ENCODE results near the gene CEP55.

The CEP55 gene

DNA sequence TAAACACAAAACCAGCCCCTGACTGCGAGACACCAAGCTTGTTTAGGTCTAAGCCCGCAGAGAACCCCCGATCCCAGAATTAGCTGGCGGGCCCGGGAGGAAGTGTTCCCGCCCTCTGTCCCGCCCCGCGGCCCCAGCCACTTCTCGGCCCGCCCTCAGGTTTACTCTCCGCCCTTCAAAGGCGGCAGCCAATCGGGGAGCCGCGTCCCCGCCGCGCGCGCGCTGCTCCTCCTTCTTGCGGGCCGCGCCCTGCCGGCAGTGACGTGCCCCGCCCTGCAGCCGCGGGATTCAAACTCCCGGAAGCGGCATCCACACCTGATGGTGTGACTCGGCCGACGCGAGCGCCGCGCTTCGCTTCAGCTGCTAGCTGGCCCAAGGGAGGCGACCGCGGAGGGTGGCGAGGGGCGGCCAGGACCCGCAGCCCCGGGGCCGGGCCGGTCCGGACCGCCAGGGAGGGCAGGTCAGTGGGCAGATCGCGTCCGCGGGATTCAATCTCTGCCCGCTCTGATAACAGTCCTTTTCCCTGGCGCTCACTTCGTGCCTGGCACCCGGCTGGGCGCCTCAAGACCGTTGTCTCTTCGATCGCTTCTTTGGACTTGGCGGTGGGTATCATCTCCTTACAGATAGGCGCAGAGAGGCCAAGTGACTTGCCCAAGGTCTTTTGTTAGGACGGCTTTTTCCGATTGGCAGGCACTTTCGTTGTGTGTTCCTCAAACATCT lies at the start of gene CEP55:
Gene CEP55 (plus strand): TSS at position 291 of the 720 bp plus-strand sequence. CDS start 3,440 bp downstream, outside the sequence.
- Mint-ChIP-seq H3K9me3 (no peaks in the 10 kb centered on the region), H3K27me3 (peaks cover 5% of the 10 kb centered on the region), H3K27ac (peak within 1 kb of the TSS; percentile 79), H3K4me1 (ENCODE audit: low read depth) (peaks cover 22% of the 10 kb centered on the region), H3K36me3 (ENCODE audit: low read depth) (no peaks in the 10 kb centered on the region), H3K4me3 (peak within 1 kb of the TSS; percentile 88)
- intact Hi-C loops (cut with micrococcal nuclease) = no loop called here

DNA sequence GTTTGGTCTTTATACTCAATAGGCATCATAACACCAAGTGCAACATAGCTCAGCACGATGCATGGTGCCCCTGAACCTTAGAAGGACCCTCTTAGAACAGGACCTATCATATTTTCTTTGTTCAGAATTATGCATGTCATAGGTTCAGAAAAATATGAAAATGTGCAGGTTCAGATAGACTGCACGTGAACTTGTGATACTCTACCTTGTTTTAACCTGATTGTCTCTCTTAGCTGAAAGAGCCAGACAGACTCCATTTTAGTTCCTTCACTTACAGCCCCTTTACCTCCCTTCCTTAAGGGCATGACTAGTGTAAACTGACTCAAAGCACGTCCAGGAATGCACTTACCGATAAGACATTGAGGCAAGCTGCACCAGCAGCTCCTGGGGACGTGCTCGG lies 49.4 kb upstream of the CEP55 start:
- no peak overlapping the region for H3K27ac Mint-ChIP-seq
- H3K36me3 Mint-ChIP-seq (ENCODE audit: low read depth) = peaks cover 51% of the 10 kb centered on the region
- intact Hi-C loops (cut with micrococcal nuclease) = no loop called here
- peaks cover 34% of the 10 kb centered on the region for H3K4me1 Mint-ChIP-seq (ENCODE audit: low read depth)
- no peaks in the 10 kb centered on the region for H3K9me3 Mint-ChIP-seq
- no peaks in the 10 kb centered on the region for H3K27me3 Mint-ChIP-seq
- H3K4me3 Mint-ChIP-seq = no peak overlapping the region

DNA sequence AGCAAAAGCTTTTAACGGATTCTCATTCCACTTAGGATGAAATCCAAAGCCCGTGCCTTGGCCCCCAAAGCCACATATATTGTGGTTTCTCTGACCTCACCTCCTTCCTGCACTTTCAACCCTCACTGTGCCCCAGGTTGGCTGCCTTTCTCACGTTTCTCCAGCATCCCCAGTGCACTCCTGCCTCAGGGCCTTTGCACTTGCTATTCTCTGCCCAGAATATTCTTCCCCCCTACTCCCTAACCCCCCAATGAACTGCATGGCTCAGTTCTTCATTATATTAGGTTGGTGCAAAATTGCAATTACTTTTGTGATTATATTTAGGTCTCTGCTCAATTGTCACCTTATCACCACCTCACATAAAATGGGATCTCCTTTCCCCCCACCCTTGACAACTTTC lies 48.4 kb upstream of the CEP55 start:
- Mint-ChIP-seq H3K4me1 (ENCODE audit: low read depth) (peaks cover 26% of the 10 kb centered on the region), H3K4me3 (no peak overlapping the region), H3K27me3 (no peaks in the 10 kb centered on the region), H3K9me3 (no peaks in the 10 kb centered on the region), H3K36me3 (ENCODE audit: low read depth) (peaks cover 51% of the 10 kb centered on the region), H3K27ac (no peak overlapping the region)
- intact Hi-C loops (cut with micrococcal nuclease) = no loop called here

- intact Hi-C loops (cut with micrococcal nuclease) = no loop called here
- peaks cover 60% of the 10 kb centered on the region for H3K36me3 Mint-ChIP-seq (ENCODE audit: low read depth)
- H3K27me3 Mint-ChIP-seq = no peaks in the 10 kb centered on the region
- no peak overlapping the region for H3K27ac Mint-ChIP-seq
- peaks cover 7% of the 10 kb centered on the region for H3K4me1 Mint-ChIP-seq (ENCODE audit: low read depth)
- no peak overlapping the region for H3K4me3 Mint-ChIP-seq
- H3K9me3 Mint-ChIP-seq = no peaks in the 10 kb centered on the region
These were observed 45.0 kb upstream of the CEP55 start for GRCh38 chr10:93451244-93451947.

DNA sequence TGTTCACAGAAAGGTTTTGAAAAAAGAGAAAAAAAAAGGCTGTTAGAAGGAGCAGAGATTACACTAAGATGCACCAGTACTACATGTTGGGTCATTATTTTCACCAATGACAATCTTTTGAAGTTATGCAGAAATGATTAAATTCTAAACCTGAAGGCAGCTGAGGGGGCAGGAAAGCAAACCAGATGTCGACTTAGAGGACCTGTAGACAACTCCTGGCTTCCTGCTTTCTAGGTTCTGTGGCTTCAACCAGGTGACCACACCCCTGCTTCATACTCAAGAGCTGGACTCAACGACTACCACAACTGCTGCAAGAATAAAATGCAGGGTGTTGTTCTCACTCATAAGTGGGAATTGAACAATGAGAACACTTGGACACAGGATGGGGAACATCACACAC lies 44.3 kb upstream of the CEP55 start:
- Mint-ChIP-seq H3K27ac (no peak overlapping the region), H3K36me3 (ENCODE audit: low read depth) (peaks cover 58% of the 10 kb centered on the region), H3K9me3 (no peaks in the 10 kb centered on the region), H3K4me3 (no peak overlapping the region), H3K4me1 (ENCODE audit: low read depth) (peaks cover 7% of the 10 kb centered on the region), H3K27me3 (no peaks in the 10 kb centered on the region)
- intact Hi-C loops (cut with micrococcal nuclease) = no loop called here

- peaks cover 6% of the 10 kb centered on the region for H3K4me1 Mint-ChIP-seq (ENCODE audit: low read depth)
- intact Hi-C loops (cut with micrococcal nuclease) = no loop called here
These were observed 42.3 kb upstream of the CEP55 start for GRCh38 chr10:93454146-93454545.

GRCh38 chr10:93454736-93455135 lies 41.7 kb upstream of the CEP55 start:
- Mint-ChIP-seq H3K27ac (no peak overlapping the region), H3K4me3 (no peak overlapping the region), H3K9me3 (no peaks in the 10 kb centered on the region), H3K36me3 (ENCODE audit: low read depth) (peaks cover 38% of the 10 kb centered on the region), H3K27me3 (no peaks in the 10 kb centered on the region), H3K4me1 (ENCODE audit: low read depth) (peaks cover 12% of the 10 kb centered on the region)
- intact Hi-C loops (cut with micrococcal nuclease) = no loop called here

More at GRCh38 chr10:93454146-93454545, 42.3 kb upstream of the CEP55 start:
- H3K4me3 Mint-ChIP-seq = no peak overlapping the region
- no peak overlapping the region for H3K27ac Mint-ChIP-seq
- peaks cover 41% of the 10 kb centered on the region for H3K36me3 Mint-ChIP-seq (ENCODE audit: low read depth)
- H3K27me3 Mint-ChIP-seq = no peaks in the 10 kb centered on the region
- no peaks in the 10 kb centered on the region for H3K9me3 Mint-ChIP-seq

DNA sequence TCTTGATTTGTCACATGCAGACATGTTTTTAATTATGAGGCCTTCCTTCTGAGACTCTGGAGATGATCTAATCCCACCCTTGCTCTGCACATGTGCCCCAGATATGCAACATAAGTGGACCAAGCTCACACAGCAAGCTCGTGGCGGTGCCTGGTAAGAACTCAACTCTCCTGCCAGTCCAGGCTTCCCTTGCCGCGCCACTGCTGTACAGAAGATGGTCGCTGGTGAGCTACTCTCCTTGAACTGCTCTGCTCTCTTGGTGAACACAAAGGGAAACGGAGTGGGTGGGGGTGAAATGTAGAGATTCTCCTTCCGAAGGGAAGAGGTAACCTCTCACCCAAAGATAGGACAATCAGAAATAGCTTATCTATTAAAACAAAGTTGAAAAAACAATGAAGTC lies 39.9 kb upstream of the CEP55 start:
- Mint-ChIP-seq H3K27me3 (no peaks in the 10 kb centered on the region), H3K4me1 (ENCODE audit: low read depth) (peaks cover 22% of the 10 kb centered on the region), H3K36me3 (ENCODE audit: low read depth) (peaks cover 38% of the 10 kb centered on the region), H3K27ac (no peak overlapping the region), H3K9me3 (no peaks in the 10 kb centered on the region), H3K4me3 (no peak overlapping the region)
- intact Hi-C loops (cut with micrococcal nuclease) = no loop called here

DNA sequence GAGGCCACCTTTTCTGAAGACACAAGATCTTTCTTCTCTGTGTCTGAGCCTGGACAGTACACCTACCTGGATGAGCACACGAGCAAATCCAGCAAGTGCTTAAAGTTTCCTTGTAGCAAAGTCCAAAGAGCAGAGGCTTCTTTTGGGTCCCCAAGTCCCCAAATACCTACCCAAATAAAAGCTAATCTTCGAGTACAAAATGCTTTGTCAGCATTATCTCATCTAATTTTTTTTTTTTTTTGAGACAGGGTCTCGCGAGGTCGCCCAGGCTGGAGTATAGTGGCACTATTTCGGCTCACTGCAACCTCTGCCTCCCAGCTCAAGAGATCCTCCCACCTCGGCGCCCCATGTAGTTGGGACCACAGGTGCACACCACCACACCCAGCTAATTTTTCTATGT lies 38.9 kb upstream of the CEP55 start:
- Mint-ChIP-seq H3K4me3 (no peak overlapping the region), H3K36me3 (ENCODE audit: low read depth) (peaks cover 32% of the 10 kb centered on the region), H3K9me3 (no peaks in the 10 kb centered on the region), H3K27ac (no peak overlapping the region), H3K27me3 (no peaks in the 10 kb centered on the region), H3K4me1 (ENCODE audit: low read depth) (peaks cover 26% of the 10 kb centered on the region)
- intact Hi-C loops (cut with micrococcal nuclease) = no loop called here

DNA sequence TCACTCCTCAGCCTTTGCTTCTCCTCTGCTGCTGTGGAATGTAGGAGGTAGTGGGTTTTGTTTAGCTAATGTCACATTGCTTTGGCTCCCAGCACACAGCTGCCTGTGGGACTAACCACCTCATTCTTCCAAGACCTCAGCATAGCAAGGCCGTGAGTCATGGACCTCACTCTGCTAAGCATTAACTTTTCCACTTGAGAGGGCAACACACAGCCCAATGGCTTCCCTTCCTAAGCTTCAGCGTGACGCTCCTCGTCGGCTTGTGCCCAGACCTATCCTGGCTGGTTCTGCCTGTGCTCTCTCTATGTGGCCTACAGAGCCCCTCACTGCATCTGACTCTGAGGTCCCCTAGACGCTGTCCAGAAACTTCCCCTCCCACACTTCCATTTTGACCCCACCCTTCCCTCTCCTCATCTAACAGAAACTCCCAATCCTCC lies 37.6 kb upstream of the CEP55 start:
- Mint-ChIP-seq H3K4me1 (ENCODE audit: low read depth) (peaks cover 36% of the 10 kb centered on the region), H3K9me3 (no peaks in the 10 kb centered on the region), H3K4me3 (no peak overlapping the region), H3K27ac (peak overlapping the region; percentile 30), H3K36me3 (ENCODE audit: low read depth) (peaks cover 32% of the 10 kb centered on the region), H3K27me3 (no peaks in the 10 kb centered on the region)
- intact Hi-C loops (cut with micrococcal nuclease) = no loop called here

- Mint-ChIP-seq H3K9me3 (no peaks in the 10 kb centered on the region), H3K27ac (no peak overlapping the region), H3K27me3 (no peaks in the 10 kb centered on the region), H3K4me3 (no peak overlapping the region), H3K4me1 (ENCODE audit: low read depth) (peaks cover 42% of the 10 kb centered on the region), H3K36me3 (ENCODE audit: low read depth) (peaks cover 32% of the 10 kb centered on the region)
- intact Hi-C loops (cut with micrococcal nuclease) = no loop called here
These were observed 36.9 kb upstream of the CEP55 start for GRCh38 chr10:93459466-93459865.

DNA sequence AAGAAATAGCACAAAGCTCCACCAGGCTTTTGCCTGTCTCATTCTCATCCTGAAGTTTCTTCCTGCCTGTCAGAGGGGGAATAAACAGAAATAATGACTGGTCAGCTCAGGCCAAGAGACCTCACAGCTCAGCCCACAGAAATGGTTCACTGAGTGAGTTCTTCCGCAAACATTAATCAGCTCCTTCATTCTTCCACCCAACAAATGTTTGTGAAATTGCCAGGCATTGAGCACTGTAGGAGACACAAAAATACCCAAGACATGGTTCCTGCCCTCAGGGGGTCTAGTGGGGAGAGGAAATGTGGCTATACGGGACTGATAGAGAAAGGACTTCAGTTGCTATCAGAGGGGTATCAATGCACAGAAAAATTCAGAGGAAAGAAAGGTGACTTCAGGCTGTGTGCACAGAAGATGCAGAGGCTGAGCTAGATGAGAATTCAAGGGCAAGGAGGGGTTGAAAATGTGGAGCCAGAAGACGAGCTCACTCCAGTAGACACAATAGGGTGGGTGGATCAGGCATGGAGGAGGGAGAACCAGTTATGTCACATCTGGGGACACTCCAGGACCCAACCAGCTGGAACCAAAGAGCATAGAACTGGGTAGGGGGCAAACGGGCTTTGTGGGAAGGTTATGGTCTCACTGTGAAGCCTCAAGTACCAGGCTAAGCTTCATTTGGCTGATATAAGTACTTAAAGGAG lies 35.2 kb upstream of the CEP55 start:
- peak overlapping the region; percentile 13 for H3K27ac Mint-ChIP-seq

GRCh38 chr10:93461807-93462178 lies 34.6 kb upstream of the CEP55 start:
- intact Hi-C loops (cut with micrococcal nuclease) = no loop called here
- Mint-ChIP-seq H3K27me3 (no peaks in the 10 kb centered on the region), H3K4me1 (ENCODE audit: low read depth) (peaks cover 66% of the 10 kb centered on the region), H3K4me3 (no peak overlapping the region), H3K9me3 (no peaks in the 10 kb centered on the region), H3K27ac (peak overlapping the region; percentile 13), H3K36me3 (ENCODE audit: low read depth) (peaks cover 16% of the 10 kb centered on the region)

More for the DNA sequence above, 35.2 kb upstream of the CEP55 start:
- intact Hi-C loops (cut with micrococcal nuclease) = no loop called here
- Mint-ChIP-seq H3K4me3 (no peak overlapping the region), H3K9me3 (no peaks in the 10 kb centered on the region), H3K4me1 (ENCODE audit: low read depth) (peaks cover 60% of the 10 kb centered on the region), H3K36me3 (ENCODE audit: low read depth) (peaks cover 21% of the 10 kb centered on the region), H3K27me3 (no peaks in the 10 kb centered on the region)

- Mint-ChIP-seq H3K27me3 (no peaks in the 10 kb centered on the region), H3K36me3 (ENCODE audit: low read depth) (peaks cover 14% of the 10 kb centered on the region), H3K4me1 (ENCODE audit: low read depth) (peaks cover 68% of the 10 kb centered on the region), H3K4me3 (no peak overlapping the region), H3K27ac (peak overlapping the region; percentile 65), H3K9me3 (no peaks in the 10 kb centered on the region)
- intact Hi-C loops (cut with micrococcal nuclease) = no loop called here
These were observed 34.0 kb upstream of the CEP55 start for GRCh38 chr10:93462371-93462770.
